Measurements from ENCODE around the gene RPS14. TPM values are rescaled to one million over a fixed set of nuclear protein-coding genes. Genes with fewer than 3 reads are reported as not detected.

Gene RPS14
- total RNA-seq, 1 experiment from 2014 or later, result 2,031 TPM

DNA sequence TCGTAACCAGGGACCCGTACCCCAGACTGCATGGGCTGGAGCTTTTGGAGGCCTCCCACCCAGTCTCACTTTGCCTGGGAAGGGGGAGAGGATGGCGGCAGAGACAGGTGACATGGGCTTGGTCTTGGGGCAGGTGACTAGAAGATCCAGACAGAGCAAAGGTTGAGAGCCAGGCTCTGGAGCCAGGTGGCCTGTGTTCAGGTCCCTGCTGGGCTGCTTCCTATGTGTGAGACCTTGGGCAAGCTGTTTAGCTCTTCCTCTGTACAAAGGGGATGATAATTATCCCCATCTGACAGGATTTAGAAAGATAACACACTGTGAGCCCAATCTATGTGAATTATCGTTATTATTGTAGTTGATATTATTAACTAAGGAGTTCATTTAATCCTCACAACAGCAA is 42.3 kb upstream of the RPS14 start:
- Histone ChIP-seq H3K27me3 (ENCODE audit: low read length) (no peaks in the 10 kb centered on the region), H3K9me2 (replicated peaks; ENCODE audit: low read length) (no peaks in the 10 kb centered on the region), H3K27ac (ENCODE audit: low read length) (peak overlapping the region; percentile 33; the same call in 1 of the 2 replicates), H3K36me3 (ENCODE audit: low read depth, low read length) (no peaks in the 10 kb centered on the region), H3F3A (ENCODE audit: low read length, unreplicated experiment) (no peaks in the 10 kb centered on the region), H3K4me1 (ENCODE audit: insufficient read depth, low read length) (peaks cover 52% of the 10 kb centered on the region), H3K9me3 (ENCODE audit: low read length) (no peaks in the 10 kb centered on the region), H4K20me1 (ENCODE audit: low read length) (peaks cover 35% of the 10 kb centered on the region), H3K4me3 (ENCODE audit: low read length) (no peak overlapping the region), H2AFZ (ENCODE audit: low read length) (no peak overlapping the region), H3K9ac (ENCODE audit: low read length) (no peak overlapping the region), H3K4me2 (ENCODE audit: low read length) (peak overlapping the region; percentile 20; the same call in 1 of the 2 replicates), H3K79me2 (ENCODE audit: low read length) (peaks cover 88% of the 10 kb centered on the region)
- ChIA-PET CTCF (no interaction called here), POLR2A (ENCODE audit: unreplicated experiment) (no interaction called here)
- no peak for ATAC-seq
- BruUV-seq (replicated peaks), result no TSS peak
- DNase-seq, result no peak
- intact Hi-C loops (cut with micrococcal nuclease), result no loop called here
- TF ChIP-seq CTCF (conservative IDR thresholded peaks at IDR 0.05; ENCODE audit: low read depth, low read length) (no peak), EZH2phosphoT487 (IDR thresholded peaks at IDR 0.05; ENCODE audit: borderline replicate concordance, low read length) (no peak)

DNA sequence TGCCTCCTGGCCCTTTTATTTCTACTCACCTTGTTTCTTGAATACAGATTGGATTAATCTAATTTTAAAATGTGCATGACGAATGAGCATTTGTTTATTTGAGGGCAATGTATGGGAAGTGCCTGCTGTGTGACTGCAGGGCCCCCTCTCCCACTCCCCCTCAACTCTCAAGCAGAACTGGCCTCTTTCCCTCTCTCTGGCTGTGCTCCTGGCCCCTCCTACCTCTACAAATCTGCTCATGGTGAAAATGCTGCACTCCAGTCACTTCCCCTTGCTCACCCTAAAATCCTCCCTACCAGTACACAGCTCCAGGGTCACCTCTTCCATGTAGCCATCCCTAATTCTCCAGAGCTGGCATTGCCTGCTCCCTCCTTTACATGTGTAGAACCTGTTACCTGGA is 41.2 kb upstream of the RPS14 start:
- peaks cover 85% of the 10 kb centered on the region for H3K79me2 ChIP-seq (ENCODE audit: low read length)
- H3K4me2 ChIP-seq (ENCODE audit: low read length), result no peak overlapping the region
- DNase-seq, result no peak
- TF ChIP-seq CTCF (conservative IDR thresholded peaks at IDR 0.05; ENCODE audit: low read depth, low read length) (no peak), EZH2 (IDR thresholded peaks at IDR 0.05; ENCODE audit: low read length, unreplicated experiment) (no peak), EZH2phosphoT487 (IDR thresholded peaks at IDR 0.05; ENCODE audit: borderline replicate concordance, low read length) (no peak)
- peaks cover 29% of the 10 kb centered on the region; the same call in 1 of the 2 replicates for H4K20me1 ChIP-seq (ENCODE audit: low read length)
- peaks cover 49% of the 10 kb centered on the region for H3K4me1 ChIP-seq (ENCODE audit: insufficient read depth, low read length)
- BruUV-seq (replicated peaks), result no TSS peak
- intact Hi-C loops (cut with micrococcal nuclease), result no loop called here
- no peak overlapping the region for H3K27ac ChIP-seq (ENCODE audit: low read length)
- POLR2A ChIA-PET (ENCODE audit: unreplicated experiment), result no interaction called here
- H3K27me3 ChIP-seq (ENCODE audit: low read length), result no peaks in the 10 kb centered on the region
- H2AFZ ChIP-seq (ENCODE audit: low read length), result no peak overlapping the region
- no peak overlapping the region for H3K9ac ChIP-seq (ENCODE audit: low read length)
- no peaks in the 10 kb centered on the region for H3K9me3 ChIP-seq (ENCODE audit: low read length)
- H3K4me3 ChIP-seq (ENCODE audit: low read length), result no peak overlapping the region
- H3K9me2 ChIP-seq (replicated peaks; ENCODE audit: low read length), result no peaks in the 10 kb centered on the region
- ATAC-seq, result no peak
- no peaks in the 10 kb centered on the region for H3F3A ChIP-seq (ENCODE audit: low read length, unreplicated experiment)
- H3K36me3 ChIP-seq (ENCODE audit: low read depth, low read length), result no peaks in the 10 kb centered on the region
- CTCF ChIA-PET, result no interaction called here

GRCh38 chr5:150490296-150490669 is 40.7 kb upstream of the RPS14 start:
- Histone ChIP-seq H3K79me2 (ENCODE audit: low read length) (peaks cover 83% of the 10 kb centered on the region), H3K27ac (ENCODE audit: low read length) (no peak overlapping the region), H3K9me3 (ENCODE audit: low read length) (no peaks in the 10 kb centered on the region), H3K4me1 (ENCODE audit: insufficient read depth, low read length) (peaks cover 50% of the 10 kb centered on the region), H3K27me3 (ENCODE audit: low read length) (no peaks in the 10 kb centered on the region), H4K20me1 (ENCODE audit: low read length) (peaks cover 29% of the 10 kb centered on the region; the same call in 1 of the 2 replicates), H3K4me2 (ENCODE audit: low read length) (no peak overlapping the region), H3K36me3 (ENCODE audit: low read depth, low read length) (no peaks in the 10 kb centered on the region), H3K9me2 (replicated peaks; ENCODE audit: low read length) (no peaks in the 10 kb centered on the region), H3F3A (ENCODE audit: low read length, unreplicated experiment) (no peaks in the 10 kb centered on the region), H3K4me3 (ENCODE audit: low read length) (no peak overlapping the region), H2AFZ (ENCODE audit: low read length) (no peak overlapping the region), H3K9ac (ENCODE audit: low read length) (no peak overlapping the region)
- BruUV-seq (replicated peaks), result no TSS peak
- TF ChIP-seq EZH2phosphoT487 (IDR thresholded peaks at IDR 0.05; ENCODE audit: borderline replicate concordance, low read length), result no peak
- no peak for ATAC-seq
- no peak for DNase-seq
- CTCF ChIA-PET, result no interaction called here
- POLR2A ChIA-PET (ENCODE audit: unreplicated experiment), result no interaction called here
- intact Hi-C loops (cut with micrococcal nuclease), result no loop called here

Measured in PC-3 (cell line).